Vagina (tissue), 2 donors: ENCODE data around the gene FRS2.

Source experiments
- CTCF ChIP-seq, 3 experiments: fragments of 450-650 bp in 2 of 3; fragments of 200-600 bp in 1 of 3; sonication (generic) in 1 of 3; IDR thresholded peaks; one replicate each; pipeline ENCODE4 v1.5.1; 2017 to 2019; ENCODE audit warnings: antibody characterized with exemption in 3 of 3, mild to moderate bottlenecking in 2 of 3, moderate library complexity in 2 of 3
- POLR2A ChIP-seq, 2 donors: fragments of 450-650 bp; IDR thresholded peaks; one replicate each; pipeline ENCODE4 v1.6.1; 2017; ENCODE audit warnings: antibody characterized with exemption in 2 of 2, mild to moderate bottlenecking in 2 of 2, moderate library complexity in 2 of 2

- no peak for TF ChIP-seq CTCF (IDR thresholded peaks at IDR 0.05)
- no peak for TF ChIP-seq POLR2A (IDR thresholded peaks at IDR 0.05)
These were observed 32.3 kb downstream of the FRS2 start for GRCh38 chr12:69502345-69503081.
